CD4-positive, alpha-beta T cell treated with Interferon gamma for 1 hour (primary cell): ENCODE measurements around the gene MAOB.
"Not testable (repeated sequence)": the region's sequence is repeated elsewhere in the genome, so short reads cannot be mapped to it uniquely, and the experiment has no call there.

Source experiments
- DNase-seq: peaks from one replicate; pipeline ENCODE4 v3.0.0-alpha.2; 2020

The MAOB gene

DNA sequence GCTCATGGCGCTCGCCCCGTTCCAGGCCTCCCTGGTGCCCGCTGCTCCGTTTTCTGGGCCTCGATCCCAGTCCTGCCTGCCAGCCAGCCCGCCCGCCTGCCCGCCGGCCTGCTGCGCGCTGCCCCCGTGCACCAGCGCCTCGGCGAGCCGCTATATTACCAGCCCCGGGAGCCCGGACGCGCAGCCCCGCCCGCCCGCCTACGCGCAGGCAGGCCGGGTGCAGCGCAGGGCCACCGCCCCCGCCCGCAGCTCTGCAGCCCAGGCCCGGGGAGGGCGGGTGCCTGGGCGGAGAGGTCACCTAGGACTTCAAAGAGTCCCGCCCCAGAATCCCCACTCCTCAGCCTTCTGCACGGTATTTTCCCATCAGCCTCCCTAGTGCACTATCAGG, at the start of gene MAOB:
TSS of gene MAOB (minus strand) at position 157 of the 388 bp plus-strand sequence. CDS start at position 6, 151 bp downstream.
- DNase-seq = no peak

DNA sequence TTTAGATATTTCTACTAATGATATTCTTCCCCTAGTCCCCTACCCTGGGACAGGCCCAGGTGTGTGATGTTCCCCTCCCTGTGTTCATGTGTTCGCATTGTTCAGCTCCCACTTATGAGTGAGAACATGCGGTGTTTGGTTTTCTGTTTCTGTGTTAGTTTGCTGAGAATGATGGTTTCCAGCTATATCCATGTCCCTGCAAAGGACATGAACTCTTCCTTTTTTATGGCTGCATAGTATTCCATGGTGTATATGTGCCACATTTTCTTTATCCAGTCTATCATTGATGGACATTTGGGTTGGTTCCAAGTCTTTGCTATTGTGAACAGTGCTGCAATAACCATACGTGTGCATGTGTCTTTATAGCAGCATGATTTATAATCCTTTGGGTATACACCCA, 39.8 kb upstream of the MAOB start:
- DNase-seq = not testable (repeated sequence)

DNA sequence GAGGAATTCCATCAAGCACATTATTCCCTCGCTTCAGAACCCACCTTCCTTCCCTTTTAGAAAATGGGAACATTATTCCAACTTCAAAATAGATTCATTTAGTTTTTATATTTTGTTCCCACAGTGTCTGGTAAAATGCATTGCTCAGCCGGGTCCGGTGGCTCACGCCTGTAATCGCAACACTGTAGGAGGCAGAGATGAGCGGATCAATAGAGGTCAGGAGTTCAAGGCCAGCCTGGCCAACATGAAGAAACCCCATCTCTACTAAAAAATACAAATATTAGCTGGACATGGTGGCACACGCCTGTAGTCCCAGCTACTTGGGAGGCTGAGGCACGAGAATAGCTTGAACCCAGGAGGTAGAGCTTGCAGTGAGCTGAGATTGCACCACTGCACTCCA, 28.5 kb upstream of the MAOB start:
- not testable (repeated sequence) for DNase-seq

DNA sequence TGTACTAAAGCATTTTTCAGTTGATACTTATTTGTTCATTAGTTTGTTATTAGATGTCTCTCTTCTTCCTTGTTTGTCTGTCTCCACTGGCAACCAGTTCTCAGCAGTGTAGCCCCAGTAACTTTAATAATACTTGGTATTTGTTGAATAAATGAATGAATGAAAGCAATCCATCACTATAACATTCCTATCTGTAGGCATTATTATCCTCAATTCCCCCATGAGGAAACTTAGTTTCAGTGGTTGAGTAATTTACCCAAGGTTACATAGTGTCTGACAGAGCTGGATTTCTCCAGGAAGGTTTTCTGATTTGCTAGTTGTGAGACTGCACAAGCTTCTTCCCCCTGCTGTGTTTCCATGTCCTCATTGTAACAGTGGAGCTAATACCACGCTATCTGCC, 27.8 kb upstream of the MAOB start:
- no peak for DNase-seq

DNA sequence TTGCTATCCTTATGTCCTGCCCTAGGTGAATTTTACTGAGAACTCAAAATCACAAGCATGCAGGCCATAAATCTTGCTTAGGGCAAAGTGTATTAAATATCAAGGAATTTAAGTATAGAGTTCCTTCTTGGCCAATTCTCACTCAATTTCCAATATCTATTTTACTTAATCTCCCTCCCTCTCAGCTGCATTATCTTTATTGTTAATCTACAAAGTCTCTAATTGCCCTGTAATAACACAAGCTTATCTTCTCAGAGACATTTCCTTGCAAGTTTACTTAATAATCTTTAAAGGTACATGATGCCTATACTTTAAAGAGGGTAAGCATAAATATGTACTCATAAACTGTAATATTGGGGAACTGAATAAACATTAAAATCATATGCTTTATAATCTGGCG, 26.9 kb upstream of the MAOB start:
- no peak for DNase-seq

DNA sequence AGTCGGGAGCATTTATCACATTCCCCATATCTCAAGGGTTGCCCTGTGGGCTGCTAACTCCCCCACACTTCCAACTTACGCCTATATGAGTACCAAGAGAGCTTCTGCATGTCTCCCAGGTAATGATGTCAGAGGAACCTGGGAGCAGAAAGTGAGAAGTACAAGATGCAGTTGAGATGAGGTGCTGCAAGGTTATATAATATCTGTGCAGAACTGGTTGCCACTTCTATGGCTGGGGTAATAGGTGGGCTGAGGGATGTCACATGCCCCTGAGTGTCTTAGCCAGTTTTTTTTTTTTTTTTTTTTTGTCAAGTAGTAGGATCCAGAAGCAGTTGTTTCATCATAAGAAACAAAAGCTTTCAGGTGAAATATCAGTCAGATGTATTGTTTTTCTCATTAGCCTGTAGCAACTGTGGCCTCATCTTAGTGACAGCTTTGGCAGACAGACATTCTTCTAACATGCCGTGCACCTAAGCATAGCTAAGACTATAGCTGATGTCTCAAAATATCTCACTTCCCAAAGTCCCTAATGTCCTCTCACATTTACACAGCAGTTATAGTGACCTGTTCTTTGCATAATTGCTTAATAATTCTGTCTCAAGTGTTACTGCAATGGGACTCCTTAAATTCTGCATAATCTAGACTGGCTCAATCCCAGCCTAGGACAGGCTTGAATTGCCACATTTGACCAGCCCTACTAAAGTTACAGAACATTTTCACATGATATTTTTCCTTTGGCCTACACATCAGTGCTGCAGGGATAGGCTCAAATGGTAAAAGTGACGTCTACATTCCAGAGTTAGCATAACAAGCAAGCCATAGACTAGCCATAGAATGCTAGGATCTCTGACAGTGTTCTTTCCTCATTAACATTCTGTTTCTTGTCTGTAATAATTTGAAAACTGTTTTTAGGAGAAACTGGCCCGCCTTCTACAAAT, 17.9 kb upstream of the MAOB start:
- DNase-seq = no peak

DNA sequence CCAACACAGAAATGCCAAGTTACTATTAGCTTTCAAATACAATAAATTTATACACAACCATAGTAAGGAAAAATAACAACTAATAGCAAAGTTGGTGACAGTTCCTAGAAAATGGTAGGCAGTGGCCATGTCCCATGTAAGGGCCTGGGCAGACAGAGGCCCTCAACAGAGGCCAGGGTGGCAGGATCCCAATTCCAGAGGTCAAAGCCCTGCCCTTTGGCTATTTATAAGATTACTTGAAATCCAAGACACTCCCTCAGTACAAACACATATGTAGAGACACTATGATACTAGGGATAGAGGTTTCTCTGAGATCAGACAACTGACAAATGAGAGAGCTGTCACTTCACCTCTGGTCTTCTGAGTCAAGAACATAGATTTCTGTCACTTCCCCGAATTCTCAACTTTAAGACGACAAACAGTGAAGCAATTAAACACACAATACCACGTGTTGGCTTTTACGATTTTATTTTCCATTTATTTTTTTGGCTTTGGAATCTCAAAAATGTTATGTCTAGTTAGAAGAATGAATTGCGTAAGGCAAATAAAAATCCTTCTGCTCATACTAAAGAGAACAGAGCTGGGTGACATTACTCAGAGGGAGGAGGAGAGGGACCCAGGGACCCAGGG, 16.3 kb upstream of the MAOB start:
- DNase-seq = no peak

DNA sequence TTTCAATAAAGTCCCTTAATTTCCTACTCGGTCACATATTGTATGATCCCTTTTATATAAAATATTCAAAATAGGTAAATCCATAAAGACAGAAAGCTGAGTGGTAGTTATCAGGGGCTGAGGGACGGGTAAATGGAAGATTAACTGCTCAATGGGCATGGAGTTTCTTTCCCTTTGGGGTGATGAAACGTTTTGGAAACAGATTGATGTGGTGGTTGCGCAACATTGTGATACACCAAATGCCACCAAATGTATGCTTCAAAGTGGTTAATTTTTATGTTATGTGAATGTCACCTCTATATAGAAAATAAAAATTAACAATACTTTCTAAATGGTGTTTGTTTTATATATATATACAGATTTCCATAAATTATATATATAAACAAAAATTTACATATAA, 15.0 kb upstream of the MAOB start:
- no peak for DNase-seq

DNA sequence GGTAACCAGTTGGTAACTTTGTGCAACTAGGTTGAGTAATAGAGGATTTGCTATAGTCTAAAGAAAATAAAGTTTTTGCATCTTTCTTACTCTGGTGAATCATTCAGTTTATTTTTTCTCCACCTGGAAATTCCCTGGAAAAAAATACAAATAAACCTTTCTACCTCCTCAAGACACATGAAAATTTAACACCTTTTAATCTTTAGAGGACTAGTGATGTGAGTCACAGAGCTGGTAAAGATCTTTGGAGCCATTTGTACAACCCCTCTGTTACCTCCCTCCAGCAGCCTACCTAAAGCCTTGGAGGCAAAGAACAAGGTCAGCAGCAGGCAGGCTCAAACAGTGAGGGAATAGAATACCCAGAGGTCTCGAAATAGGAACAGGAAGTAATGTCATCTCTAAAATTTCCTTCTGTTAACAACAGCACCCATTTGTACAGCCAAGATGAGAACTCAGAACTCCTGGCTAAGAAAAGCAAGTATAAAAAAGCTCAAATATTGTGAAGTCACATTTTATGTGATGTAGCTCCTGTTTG, 10.2 kb upstream of the MAOB start:
- DNase-seq = no peak

DNA sequence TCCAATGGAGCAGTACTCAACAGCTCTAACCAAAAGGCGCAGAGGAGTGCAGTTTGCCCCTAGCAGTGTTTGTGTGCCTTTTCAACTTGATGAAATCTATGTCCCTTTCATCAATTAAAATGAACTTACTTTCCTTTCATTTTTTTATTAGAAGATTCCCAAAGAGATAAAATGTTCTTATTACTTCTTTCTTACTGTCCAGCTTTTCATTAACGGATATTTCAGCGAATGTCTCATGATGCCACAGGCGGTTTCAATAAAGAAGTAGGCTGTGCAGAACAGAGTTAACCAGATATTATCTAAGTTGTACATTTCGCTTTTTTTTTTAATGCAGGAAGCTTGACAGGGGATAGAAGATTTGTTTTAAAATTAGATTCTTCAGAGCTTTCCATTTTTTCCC, 3.4 kb upstream of the MAOB start:
- no peak for DNase-seq

DNA sequence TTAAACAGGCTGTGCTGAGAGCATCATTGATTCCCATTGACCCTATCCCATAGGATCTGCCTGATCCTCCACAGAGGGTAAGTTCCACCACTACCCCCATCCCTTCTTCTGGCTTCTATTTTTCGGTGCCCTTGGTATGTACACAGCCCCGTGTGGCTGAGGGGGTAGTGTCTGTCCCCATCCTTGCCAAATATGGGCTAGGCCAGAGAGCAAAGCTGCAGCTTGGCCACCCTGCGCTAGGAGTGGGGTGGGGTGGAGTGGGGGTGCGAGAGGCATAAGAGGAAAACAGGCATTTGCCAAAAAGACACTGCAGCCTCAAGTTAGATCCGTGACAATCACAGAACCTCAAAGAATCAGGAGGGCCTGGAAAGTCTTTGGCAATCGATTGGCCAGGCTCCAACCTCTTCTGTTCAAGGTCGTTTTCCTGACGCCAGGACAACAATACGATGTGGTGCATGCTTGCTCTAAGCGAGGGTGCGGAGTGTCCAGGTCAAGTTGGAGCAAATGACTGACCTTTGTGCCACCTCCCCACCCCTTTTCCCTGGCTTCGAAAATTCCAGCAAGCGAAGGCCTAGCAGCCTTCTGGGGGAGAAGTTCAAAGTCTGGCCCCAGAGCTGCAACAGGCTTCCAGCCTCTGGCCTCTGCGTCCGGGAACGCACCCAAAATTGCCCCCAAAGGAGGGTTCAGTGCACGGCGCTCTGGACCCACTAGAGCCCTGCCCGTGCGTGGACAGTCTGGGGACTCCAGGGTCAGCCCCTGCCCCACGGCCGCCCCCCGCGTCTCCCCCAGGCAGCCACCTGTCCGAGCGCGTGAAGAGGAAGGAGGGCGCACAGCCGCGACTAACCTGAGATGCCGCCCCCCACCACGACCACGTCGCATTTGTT, 598 bp downstream of the MAOB start:
- no peak for DNase-seq

DNA sequence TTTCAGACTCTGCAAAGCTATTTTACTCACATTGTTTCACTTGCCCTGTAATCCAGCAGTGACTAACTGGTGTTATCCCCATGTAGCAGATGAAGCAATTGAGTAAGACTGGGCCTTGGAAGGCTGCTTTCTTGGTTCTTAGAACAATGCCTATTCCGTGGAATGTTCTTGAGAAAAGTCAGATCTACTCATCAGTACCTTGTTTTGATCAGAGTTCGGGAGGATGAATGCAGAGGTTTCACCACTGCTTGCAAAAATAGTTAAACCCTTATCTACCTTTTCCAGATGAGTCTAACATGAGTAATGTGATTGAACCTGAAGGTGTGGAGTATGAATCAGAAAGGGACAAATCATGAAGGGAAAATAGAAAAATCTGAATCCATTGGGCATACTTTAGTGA, 1.8 kb downstream of the MAOB start:
- no peak for DNase-seq

DNA sequence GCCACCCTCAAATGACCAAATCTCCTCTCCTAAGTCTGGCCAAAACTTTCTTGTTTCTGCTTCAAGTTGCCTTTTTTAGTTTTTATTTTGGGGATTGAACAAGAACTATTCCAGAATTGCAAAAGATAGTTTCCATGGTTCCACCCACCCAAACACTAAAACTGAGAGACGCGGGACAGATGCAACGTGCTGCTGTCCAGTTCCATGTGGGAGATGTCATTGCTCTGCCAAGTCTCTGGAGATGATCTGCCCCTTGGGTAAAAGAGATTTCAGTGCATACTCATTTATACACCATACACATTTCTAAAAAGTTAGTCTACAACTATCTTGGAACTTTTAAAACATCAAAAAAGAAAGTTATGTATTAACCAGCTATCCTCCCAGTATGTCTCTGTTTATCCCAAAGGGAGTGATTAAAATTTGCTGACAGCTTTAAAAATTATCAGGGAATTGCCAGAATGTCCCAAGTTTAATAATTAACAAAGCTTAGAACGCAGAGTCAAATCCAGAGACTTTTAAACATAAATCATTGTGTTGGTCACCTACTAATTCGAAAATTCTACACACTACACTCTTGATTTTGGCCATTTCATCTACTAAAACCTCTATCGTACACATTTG, 3.2 kb downstream of the MAOB start:
- no peak for DNase-seq

DNA sequence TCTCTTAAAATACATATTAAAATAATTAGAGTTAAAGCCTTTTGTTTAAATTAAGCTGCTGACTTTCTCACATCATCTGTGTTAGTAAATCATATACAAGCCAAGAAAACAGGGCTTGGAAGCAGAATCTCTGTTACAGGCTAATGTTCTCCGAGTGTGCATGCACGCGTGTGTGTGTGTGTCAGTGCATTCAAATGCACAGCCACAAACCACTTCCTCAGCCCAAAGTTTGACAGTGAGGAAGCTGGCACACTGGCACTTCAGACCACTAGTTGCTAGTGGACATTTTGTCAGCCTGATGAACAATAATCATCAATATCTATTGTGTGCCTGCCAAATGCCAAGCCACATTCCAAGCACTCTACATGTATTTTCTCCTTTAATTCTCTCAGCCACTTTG, 5.6 kb downstream of the MAOB start:
- DNase-seq = no peak

DNA sequence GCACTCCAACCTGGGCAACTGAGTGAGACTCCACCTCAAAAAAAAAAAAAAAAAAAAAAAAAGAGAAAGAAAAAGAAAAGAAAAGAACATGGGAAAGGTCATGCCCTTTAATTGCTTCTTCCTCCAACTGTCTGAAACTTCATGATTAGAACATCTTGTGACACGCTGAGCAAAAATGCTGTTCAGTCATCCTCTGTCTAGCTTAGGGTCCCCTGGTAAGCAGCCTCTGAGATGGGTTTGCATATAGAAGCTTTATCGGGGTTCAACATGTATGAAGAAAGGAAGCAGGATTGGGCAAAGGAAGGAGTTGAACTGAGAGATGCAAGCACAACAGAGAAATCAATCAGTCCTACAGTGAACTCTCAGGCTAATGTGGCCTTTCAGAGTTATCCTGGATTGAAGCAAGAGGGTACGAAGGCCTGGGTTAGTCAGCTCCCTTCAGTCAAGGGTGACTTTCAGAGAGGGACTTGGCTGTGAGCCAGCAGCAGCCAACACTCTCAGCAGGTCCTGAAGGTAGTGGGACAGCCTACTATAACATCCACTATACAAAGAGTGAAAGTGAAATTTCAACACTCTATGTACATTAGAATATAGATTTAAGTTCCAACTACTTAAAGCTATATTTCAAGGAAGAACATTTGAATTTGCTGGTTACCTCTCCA, 11.4 kb downstream of the MAOB start:
- DNase-seq = no peak

DNA sequence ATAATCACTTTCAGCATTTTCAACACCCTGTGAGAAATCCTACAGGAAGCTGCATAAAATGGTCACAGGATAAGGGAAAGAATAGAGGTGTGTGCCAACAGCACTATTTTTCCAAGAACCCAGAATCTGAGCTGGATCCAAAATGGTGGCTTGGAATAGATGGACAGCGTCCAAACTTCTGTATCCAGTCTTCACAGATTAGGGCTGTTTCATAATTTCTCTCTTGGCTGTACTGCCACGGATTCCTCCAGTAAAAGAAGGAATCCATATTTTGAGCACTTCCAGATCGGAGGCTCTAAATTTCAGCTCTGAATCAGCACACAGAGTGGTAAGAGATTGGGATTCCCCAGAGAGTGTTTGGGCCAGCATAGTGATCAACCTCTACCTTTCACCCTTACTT, 12.2 kb downstream of the MAOB start:
- DNase-seq = no peak

DNA sequence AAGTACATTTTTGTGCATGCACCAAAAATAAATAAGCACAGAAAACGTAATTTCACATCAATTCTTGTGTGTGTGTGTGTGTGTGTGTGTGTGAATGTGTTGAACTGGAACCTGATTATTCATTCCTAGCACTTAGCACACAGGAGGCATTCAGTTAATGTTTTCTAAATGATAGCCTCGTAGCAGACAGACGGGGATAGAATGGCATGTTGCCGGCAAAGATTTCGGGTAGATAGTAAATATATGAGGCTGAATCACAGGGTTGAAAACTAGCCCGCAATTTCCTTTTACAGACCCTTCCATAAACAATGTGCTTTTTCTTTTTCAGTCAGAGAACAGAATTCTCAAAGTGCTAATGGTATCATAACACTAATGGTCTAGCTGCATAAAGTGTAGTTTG, 13.5 kb downstream of the MAOB start:
- no peak for DNase-seq

DNA sequence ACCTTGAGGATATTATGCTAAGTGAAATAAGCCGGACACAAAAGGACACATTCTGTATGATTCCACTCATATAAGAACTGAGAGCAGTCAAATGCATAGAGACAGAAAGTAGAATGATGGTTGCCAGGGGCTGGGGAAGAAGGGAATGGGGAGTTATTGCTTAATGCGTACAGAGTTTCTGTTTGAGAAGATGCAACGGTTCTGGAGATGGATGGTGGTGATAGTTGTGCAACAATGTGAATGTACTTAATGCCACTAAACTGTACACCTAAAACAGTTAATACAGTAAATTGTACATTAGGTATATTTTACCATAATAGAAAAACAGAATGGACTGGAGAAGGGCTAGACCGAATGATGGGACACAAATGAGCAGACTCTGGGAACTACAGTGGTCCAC, 15.8 kb downstream of the MAOB start:
- DNase-seq = no peak

DNA sequence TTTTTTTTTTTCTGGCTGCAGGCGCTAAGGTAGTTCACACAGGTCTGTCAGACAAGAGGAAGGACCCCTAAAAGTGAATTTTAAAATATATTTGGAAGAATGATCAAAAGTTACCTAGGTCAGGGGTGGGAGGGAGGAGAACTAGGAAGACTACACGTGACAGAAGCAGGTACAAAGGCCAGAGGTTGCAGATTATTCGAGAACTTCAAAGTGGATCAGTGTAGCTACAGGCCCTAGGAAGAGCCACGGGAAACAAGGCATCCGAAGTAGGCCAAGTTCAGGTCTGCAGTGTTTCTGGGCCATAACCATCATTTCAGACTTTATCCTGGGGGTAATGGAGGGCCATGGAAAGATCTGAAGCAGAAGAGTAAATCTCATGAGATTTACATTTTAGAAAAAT, 16.5 kb downstream of the MAOB start:
- no peak for DNase-seq

DNA sequence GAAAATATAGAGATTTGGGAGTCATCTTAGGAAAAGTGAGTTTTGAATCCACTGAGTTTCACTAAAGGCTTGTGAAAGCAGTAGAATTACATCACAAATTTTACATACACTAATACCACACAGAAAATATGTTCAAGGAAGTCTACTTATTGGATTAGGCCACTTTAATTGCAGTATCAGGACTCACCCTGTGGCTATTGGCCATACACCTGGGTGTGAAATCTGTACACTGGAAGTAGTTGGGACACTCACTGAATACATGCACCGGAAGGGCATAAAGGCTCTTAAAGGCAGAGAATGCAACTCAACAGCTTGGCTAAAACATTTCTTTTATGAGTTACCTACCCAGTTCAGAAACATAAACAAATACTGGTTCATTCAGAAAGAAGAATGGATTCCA, 19.8 kb downstream of the MAOB start:
- DNase-seq = no peak

DNA sequence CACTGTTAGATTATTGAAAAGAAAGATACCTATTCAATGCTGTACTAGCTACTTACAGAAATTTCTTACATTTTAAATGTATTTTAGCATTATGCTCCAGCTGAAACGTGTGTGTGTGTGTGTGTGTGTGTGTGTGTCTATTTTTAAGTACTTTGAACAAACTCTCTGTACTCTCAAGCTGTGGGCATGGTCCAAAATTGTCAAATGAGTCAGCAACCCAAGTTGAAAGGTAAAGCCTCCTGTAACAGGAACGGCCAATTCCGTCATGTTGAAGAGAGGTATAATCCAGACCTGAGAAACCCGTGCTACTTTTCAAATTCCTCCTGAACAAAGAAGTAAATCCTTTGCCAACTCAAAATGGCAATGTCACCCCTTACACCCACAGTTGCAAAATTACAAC, 20.5 kb downstream of the MAOB start:
- no peak for DNase-seq
